Skeletal muscle tissue (tissue), 4 donors: ENCODE data around the gene RMDN3. TPM values are rescaled to one million over a fixed set of nuclear protein-coding genes. Genes with fewer than 3 reads are reported as not detected.

ENCODE experiments used
- H3K27ac ChIP-seq: one replicate; pipeline ENCODE4 v1.7.0; 2013; ENCODE audit warnings: mild to moderate bottlenecking, low read depth, low read length, inconsistent platforms
- H3K27me3 ChIP-seq, 3 donors: one replicate each; pipeline ENCODE4 v1.7.0; 2013; ENCODE audit warnings: low read length in 3 of 3; ENCODE audit not compliant: control insufficient read depth in 3 of 3, insufficient read depth in 3 of 3
- H3K36me3 ChIP-seq, 3 donors: one replicate each; pipeline ENCODE4 v1.7.0; 2013; ENCODE audit warnings: low read length in 3 of 3; ENCODE audit not compliant: control insufficient read depth in 3 of 3, insufficient read depth in 3 of 3
- H3K4me1 ChIP-seq, 3 donors: one replicate each; pipeline ENCODE4 v1.7.0; 2013; ENCODE audit warnings: low read length in 3 of 3, mild to moderate bottlenecking in 3 of 3; ENCODE audit not compliant: control insufficient read depth in 3 of 3, insufficient read depth in 3 of 3
- H3K4me3 ChIP-seq, 3 donors: one replicate each; pipeline ENCODE4 v1.7.0; 2013; ENCODE audit warnings: low read length in 3 of 3
- H3K9ac ChIP-seq, 3 donors: one replicate each; pipeline ENCODE4 v1.7.0; 2013; ENCODE audit warnings: low read length in 3 of 3, mild to moderate bottlenecking in 3 of 3, moderate library complexity in 2 of 3, low read depth in 1 of 3
- H3K9me3 ChIP-seq, 3 donors: one replicate each; pipeline ENCODE4 v1.7.0; 2013; ENCODE audit warnings: low read length in 3 of 3; ENCODE audit not compliant: control insufficient read depth in 3 of 3
- total RNA-seq: library from RNA; depleted of rRNA; stranded (reverse); fragments of >200 nt; gene quantifications from one replicate; pipeline ENCODE4 v1.2.3, GENCODE V29; 2014
- donor health status: Osteomylitis.

RMDN3 gene
- total RNA-seq, 1 donor from 2014 or later, result 14.6 TPM

GRCh38 chr15:40789999-40790398, 34.9 kb upstream of the RMDN3 start:
- Histone ChIP-seq H3K36me3 (peaks cover 0 to 6% (median 3%) of the 10 kb centered on the region in 3 donors), H3K4me1 (peaks cover 6 to 16% (median 10%) of the 10 kb centered on the region in 3 donors), H3K9ac (no peak overlapping the region), H3K27me3 (no peaks in the 10 kb centered on the region), H3K9me3 (no peaks in the 10 kb centered on the region), H3K27ac (no peak overlapping the region), H3K4me3 (no peak overlapping the region)

GRCh38 chr15:40789119-40789518, 34.1 kb upstream of the RMDN3 start:
- Histone ChIP-seq H3K9me3 (no peaks in the 10 kb centered on the region), H3K27ac (no peak overlapping the region), H3K9ac (peak overlapping the region in 1 of 3 donors; percentile 25), H3K4me3 (no peak overlapping the region), H3K4me1 (peaks cover 6 to 16% (median 10%) of the 10 kb centered on the region in 3 donors), H3K36me3 (peaks cover 0 to 6% (median 3%) of the 10 kb centered on the region in 3 donors), H3K27me3 (no peaks in the 10 kb centered on the region)

- Histone ChIP-seq H3K4me3 (no peak overlapping the region), H3K9ac (no peak overlapping the region), H3K27ac (no peak overlapping the region), H3K9me3 (no peaks in the 10 kb centered on the region), H3K27me3 (no peaks in the 10 kb centered on the region), H3K4me1 (peaks cover 4 to 11% (median 10%) of the 10 kb centered on the region in 3 donors), H3K36me3 (peaks cover 0 to 6% (median 3%) of the 10 kb centered on the region in 3 donors)
These were observed 32.9 kb upstream of the RMDN3 start for GRCh38 chr15:40787991-40788390.

GRCh38 chr15:40787344-40787841, 32.3 kb upstream of the RMDN3 start:
- Histone ChIP-seq H3K9me3 (no peaks in the 10 kb centered on the region), H3K9ac (no peak overlapping the region), H3K27ac (no peak overlapping the region), H3K27me3 (no peaks in the 10 kb centered on the region), H3K4me1 (peaks cover 4 to 11% (median 10%) of the 10 kb centered on the region in 3 donors), H3K4me3 (no peak overlapping the region), H3K36me3 (peaks cover 0 to 4% (median 3%) of the 10 kb centered on the region in 3 donors)

GRCh38 chr15:40785814-40786213, 30.8 kb upstream of the RMDN3 start:
- no peaks in the 10 kb centered on the region for H3K9me3 ChIP-seq
- peaks cover 4 to 11% (median 10%) of the 10 kb centered on the region in 3 donors for H3K4me1 ChIP-seq
- no peaks in the 10 kb centered on the region for H3K36me3 ChIP-seq
- no peaks in the 10 kb centered on the region for H3K27me3 ChIP-seq
- H3K4me3 ChIP-seq, result no peak overlapping the region
- no peak overlapping the region for H3K27ac ChIP-seq
- peak overlapping the region in 1 of 3 donors; percentile 6 for H3K9ac ChIP-seq

- Histone ChIP-seq H3K27me3 (no peaks in the 10 kb centered on the region), H3K4me3 (no peak overlapping the region), H3K9ac (no peak overlapping the region), H3K9me3 (no peaks in the 10 kb centered on the region), H3K4me1 (peaks cover 4 to 11% (median 10%) of the 10 kb centered on the region in 3 donors), H3K27ac (no peak overlapping the region), H3K36me3 (peaks cover 0 to under 1% (median 0%) of the 10 kb centered on the region in 3 donors)
These were observed 30.1 kb upstream of the RMDN3 start for GRCh38 chr15:40785164-40785563.

GRCh38 chr15:40782609-40783227, 27.7 kb upstream of the RMDN3 start:
- H3K4me1 ChIP-seq, result peaks cover 0 to 10% (median under 1%) of the 10 kb centered on the region in 3 donors
- no peaks in the 10 kb centered on the region for H3K9me3 ChIP-seq
- no peak overlapping the region for H3K27ac ChIP-seq
- H3K4me3 ChIP-seq, result no peak overlapping the region
- peaks cover 15 to 19% (median 17%) of the 10 kb centered on the region in 3 donors for H3K36me3 ChIP-seq
- no peaks in the 10 kb centered on the region for H3K27me3 ChIP-seq
- H3K9ac ChIP-seq, result no peak overlapping the region

GRCh38 chr15:40776537-40777141, 21.6 kb upstream of the RMDN3 start:
- no peak overlapping the region for H3K9ac ChIP-seq
- peak overlapping the region; percentile 21 for H3K27ac ChIP-seq
- no peak overlapping the region for H3K4me3 ChIP-seq
- H3K36me3 ChIP-seq, result peaks cover 63 to 66% (median 64%) of the 10 kb centered on the region in 3 donors
- no peaks in the 10 kb centered on the region for H3K9me3 ChIP-seq
- no peaks in the 10 kb centered on the region for H3K27me3 ChIP-seq
- H3K4me1 ChIP-seq, result peaks cover 4 to 10% (median 9%) of the 10 kb centered on the region in 3 donors

GRCh38 chr15:40775740-40776536, 20.9 kb upstream of the RMDN3 start:
- no peak overlapping the region for H3K9ac ChIP-seq
- H3K27ac ChIP-seq, result no peak overlapping the region
- no peaks in the 10 kb centered on the region for H3K27me3 ChIP-seq
- peaks cover 67 to 70% (median 68%) of the 10 kb centered on the region in 3 donors for H3K36me3 ChIP-seq
- H3K9me3 ChIP-seq, result no peaks in the 10 kb centered on the region
- H3K4me3 ChIP-seq, result no peak overlapping the region
- H3K4me1 ChIP-seq, result peaks cover 4 to 10% (median 9%) of the 10 kb centered on the region in 3 donors
